Measurements from ENCODE around the gene DYNLL2. TPM values are rescaled to one million over a fixed set of nuclear protein-coding genes. Genes with fewer than 3 reads are reported as not detected.

Gene DYNLL2
- total and polyA plus RNA-seq, 9 donors: 11.0 to 51.1 (median 34.1) TPM

GRCh38 chr17:58089111-58089510, 5.9 kb downstream of the DYNLL2 start:
- H3K4me3 ChIP-seq: no peak overlapping the region
- intact Hi-C loops (cut with DNase I): no loop called here
- TF ChIP-seq POLR2A (IDR thresholded peaks at IDR 0.05) (no peak), EP300 (IDR thresholded peaks at IDR 0.05) (no peak)
- no peaks in the 10 kb centered on the region for H3K9me3 ChIP-seq
- peaks cover 11% of the 10 kb centered on the region for H3K4me1 ChIP-seq (ENCODE audit: insufficient read depth)
- H3K27me3 ChIP-seq: no peaks in the 10 kb centered on the region
- no peak overlapping the region for H3K27ac ChIP-seq
- WGBS, 3 donors: 84 to 86% (median 85%) methylated on average over 11 of the region's 11 CpGs
- H3K36me3 ChIP-seq: no peaks in the 10 kb centered on the region
- DNase-seq: no peak

- DNase-seq: no peak
- intact Hi-C loops (cut with DNase I): no loop called here
- H3K36me3 ChIP-seq: no peaks in the 10 kb centered on the region
- no peak overlapping the region for H3K4me3 ChIP-seq
- no peaks in the 10 kb centered on the region for H3K9me3 ChIP-seq
- H3K27me3 ChIP-seq: no peaks in the 10 kb centered on the region
- H3K27ac ChIP-seq: no peak overlapping the region
- no peak for TF ChIP-seq CTCF (IDR thresholded peaks at IDR 0.05)
- no peak for TF ChIP-seq POLR2A (IDR thresholded peaks at IDR 0.05)
- TF ChIP-seq EP300 (IDR thresholded peaks at IDR 0.05): no peak
- no peaks in the 10 kb centered on the region for H3K4me1 ChIP-seq (ENCODE audit: insufficient read depth)
- WGBS, 3 donors: 75 to 80% (median 79%) methylated on average over 2 of the region's 2 CpGs
Measured at GRCh38 chr17:58091024-58091567, 7.9 kb downstream of the DYNLL2 start.

GRCh38 chr17:58092101-58092796, 9.0 kb downstream of the DYNLL2 start:
- no peak for DNase-seq
- no peaks in the 10 kb centered on the region for H3K4me1 ChIP-seq (ENCODE audit: insufficient read depth)
- WGBS, 3 donors: 71 to 78% (median 71%) methylated on average over 4 of the region's 4 CpGs
- no peak overlapping the region for H3K27ac ChIP-seq
- no peaks in the 10 kb centered on the region for H3K9me3 ChIP-seq
- no peaks in the 10 kb centered on the region for H3K36me3 ChIP-seq
- H3K27me3 ChIP-seq: no peaks in the 10 kb centered on the region
- H3K4me3 ChIP-seq: no peak overlapping the region
- no peak for TF ChIP-seq POLR2A (IDR thresholded peaks at IDR 0.05)
- no peak for TF ChIP-seq EP300 (IDR thresholded peaks at IDR 0.05)
- TF ChIP-seq CTCF (IDR thresholded peaks at IDR 0.05): no peak
- intact Hi-C loops (cut with DNase I): no loop called here

- Histone ChIP-seq H3K4me3 (no peak overlapping the region), H3K9me3 (no peaks in the 10 kb centered on the region), H3K27ac (no peak overlapping the region), H3K36me3 (no peaks in the 10 kb centered on the region), H3K4me1 (ENCODE audit: insufficient read depth) (no peaks in the 10 kb centered on the region), H3K27me3 (no peaks in the 10 kb centered on the region)
- no peak for TF ChIP-seq EP300 (IDR thresholded peaks at IDR 0.05)
- TF ChIP-seq POLR2A (IDR thresholded peaks at IDR 0.05): no peak
- no peak for TF ChIP-seq CTCF (IDR thresholded peaks at IDR 0.05)
- intact Hi-C loops (cut with DNase I): no loop called here
- WGBS, 3 donors: 54 to 64% (median 60%) methylated on average over 7 of the region's 7 CpGs
- no peak for DNase-seq
Measured at GRCh38 chr17:58092797-58093385, 9.7 kb downstream of the DYNLL2 start.

- Histone ChIP-seq H3K4me3 (no peak overlapping the region), H3K4me1 (ENCODE audit: insufficient read depth) (no peaks in the 10 kb centered on the region), H3K27me3 (no peaks in the 10 kb centered on the region), H3K27ac (no peak overlapping the region), H3K9me3 (no peaks in the 10 kb centered on the region), H3K36me3 (no peaks in the 10 kb centered on the region)
- no peak for DNase-seq
- no peak for TF ChIP-seq CTCF (IDR thresholded peaks at IDR 0.05)
- no peak for TF ChIP-seq EP300 (IDR thresholded peaks at IDR 0.05)
- TF ChIP-seq POLR2A (IDR thresholded peaks at IDR 0.05): no peak
- intact Hi-C loops (cut with DNase I): no loop called here
- WGBS, 3 donors: 78 to 85% (median 82%) methylated on average over 4 of the region's 4 CpGs
Measured at GRCh38 chr17:58094118-58094517, 10.9 kb downstream of the DYNLL2 start.

Data from ovary (tissue), 9 donors.